GM23248 (cell line): ENCODE measurements around the gene BLTP2. TPM values are rescaled to one million over a fixed set of nuclear protein-coding genes. Genes with fewer than 3 reads are reported as not detected.

Source experiments
- DNase-seq: peaks from one replicate; pipeline ENCODE4 v3.0.0-alpha.2; 2015
- H2AFZ ChIP-seq: fragments of 200-600 bp; sonication (generic); 2 replicates; pipeline ENCODE4 v1.6.1; 2016; ENCODE audit warnings: antibody characterized with exemption
- H3F3A ChIP-seq: fragments of 200-600 bp; sonication (generic); 2 replicates; pipeline ENCODE4 v1.6.1; 2016; ENCODE audit warnings: mild to moderate bottlenecking, antibody characterized with exemption, mixed run types; ENCODE audit not compliant: insufficient read depth
- H3K27ac ChIP-seq: fragments of 200-600 bp; sonication (generic); 2 replicates; pipeline ENCODE4 v1.5.1; 2016; ENCODE audit warnings: mild to moderate bottlenecking
- H3K27me3 ChIP-seq: fragments of 200-600 bp; sonication (generic); replicated peaks from 2 replicates; pipeline ENCODE4 v1.6.1; 2016; ENCODE audit warnings: mild to moderate bottlenecking; ENCODE audit not compliant: insufficient read depth
- H3K36me3 ChIP-seq: fragments of 200-600 bp; sonication (generic); 2 replicates; pipeline ENCODE4 v1.6.1; 2016; ENCODE audit warnings: low read depth, mild to moderate bottlenecking
- H3K4me1 ChIP-seq: fragments of 200-600 bp; sonication (generic); 2 replicates; pipeline ENCODE4 v1.6.1; 2016; ENCODE audit warnings: mild to moderate bottlenecking; ENCODE audit not compliant: insufficient read depth
- H3K4me2 ChIP-seq: fragments of 200-600 bp; sonication (generic); one replicate; pipeline ENCODE4 v1.6.1; 2016; ENCODE audit warnings: mild to moderate bottlenecking; ENCODE audit not compliant: unreplicated experiment
- H3K4me3 ChIP-seq: fragments of 200-600 bp; sonication (generic); 2 replicates; pipeline ENCODE4 v1.5.1; 2016; ENCODE audit warnings: mild to moderate bottlenecking
- H3K79me2 ChIP-seq: fragments of 200-600 bp; sonication (generic); 2 replicates; pipeline ENCODE4 v1.6.1; 2016; ENCODE audit warnings: mild to moderate bottlenecking; ENCODE audit not compliant: insufficient read depth
- H3K9ac ChIP-seq: fragments of 200-600 bp; sonication (generic); 2 replicates; pipeline ENCODE4 v1.6.1; 2016; ENCODE audit warnings: mild to moderate bottlenecking
- H3K9me2 ChIP-seq: fragments of 200-600 bp; sonication (generic); 2 replicates; pipeline ENCODE4 v1.6.1; 2016; ENCODE audit warnings: mixed run types, mild to moderate bottlenecking, moderate library complexity; ENCODE audit not compliant: insufficient read depth
- H3K9me3 ChIP-seq: fragments of 200-600 bp; sonication (generic); one replicate; pipeline ENCODE4 v1.6.1; 2017; ENCODE audit warnings: low read depth
- H4K20me1 ChIP-seq: fragments of 200-600 bp; sonication (generic); 2 replicates; pipeline ENCODE4 v1.6.0; 2016; ENCODE audit not compliant: insufficient read depth
- EZH2 ChIP-seq: fragments of 200-600 bp; sonication (generic); IDR thresholded peaks from 2 replicates; pipeline ENCODE4 v1.6.1; 2018; ENCODE audit warnings: antibody characterized with exemption, mild to moderate bottlenecking; ENCODE audit not compliant: insufficient read depth, poor library complexity, severe bottlenecking
- EZH2phosphoT487 ChIP-seq: fragments of 200-600 bp; sonication (generic); IDR thresholded peaks from 2 replicates; pipeline ENCODE4 v1.6.1; 2018; ENCODE audit warnings: antibody characterized with exemption, moderate library complexity, mild to moderate bottlenecking, low read depth; ENCODE audit not compliant: insufficient read depth
- WGBS, 2 experiments: methylation state at CpG; one replicate each; pipeline ENCODE4 v1.1.6; 2015 to 2017; ENCODE audit warnings: low lambda C conversion rate in 2 of 2, low coverage in 1 of 2; ENCODE audit errors: missing lambda C conversion rate in 2 of 2; 5-methylcytosine and 5-hydroxymethylcytosine counted together
- in situ Hi-C: fragments of 300-500 bp; cut with MboI; formaldehyde crosslinking; loops from 2 replicates; pipeline ENCODE4 v1.15.0; 2020
- polyA plus RNA-seq: library from polyadenylated mRNA; unstranded; fragments of >200 nt; fragmentation: Nextera tagmentation; extraction: Ambion mirVana; gene quantifications from 2 replicates; pipeline ENCODE4 v1.2.1, GENCODE V29; 2016
- total RNA-seq: library from RNA; depleted of rRNA; stranded (reverse); fragments of >200 nt; shearing (Covaris generic); gene quantifications from 2 replicates; pipeline ENCODE4 v1.2.3, GENCODE V29; 2014

Gene BLTP2
- total and polyA plus RNA-seq, 2 experiments from 2014 or later = 49.8 to 145 TPM

GRCh38 chr17:28675490-28675889 lies 30.5 kb upstream of the BLTP2 start:
- no peak overlapping the region for H3K27ac ChIP-seq
- H3K9ac ChIP-seq = no peak overlapping the region
- no peak overlapping the region for H3K4me3 ChIP-seq
- H3K4me1 ChIP-seq = no peaks in the 10 kb centered on the region
- no peaks in the 10 kb centered on the region for H3K9me2 ChIP-seq
- DNase-seq = peak; percentile 24
- no peak overlapping the region for H3K4me2 ChIP-seq
- WGBS, 2 experiments = 69 to 74% methylated on average over 3 of the region's 3 CpGs
- no peaks in the 10 kb centered on the region for H4K20me1 ChIP-seq
- H3K9me3 ChIP-seq = no peaks in the 10 kb centered on the region
- H3K79me2 ChIP-seq = peaks cover 35% of the 10 kb centered on the region
- in situ Hi-C loops = no loop called here
- no peak overlapping the region for H2AFZ ChIP-seq
- no peak for TF ChIP-seq EZH2phosphoT487
- no peak for TF ChIP-seq EZH2
- no peaks in the 10 kb centered on the region for H3F3A ChIP-seq
- peaks cover 82% of the 10 kb centered on the region for H3K36me3 ChIP-seq
- no peaks in the 10 kb centered on the region for H3K27me3 ChIP-seq

- H3K9me3 ChIP-seq = no peaks in the 10 kb centered on the region
- no peaks in the 10 kb centered on the region for H3K9me2 ChIP-seq
- no peaks in the 10 kb centered on the region for H3K27me3 ChIP-seq
- DNase-seq = no peak
- peaks cover 7% of the 10 kb centered on the region; the same call in 1 of the 2 replicates for H4K20me1 ChIP-seq
- H2AFZ ChIP-seq = no peak overlapping the region
- no peak overlapping the region for H3K9ac ChIP-seq
- no peak overlapping the region for H3K4me2 ChIP-seq
- H3K4me1 ChIP-seq = no peaks in the 10 kb centered on the region
- in situ Hi-C loops = no loop called here
- H3K36me3 ChIP-seq = peaks cover 53% of the 10 kb centered on the region
- H3K27ac ChIP-seq = no peak overlapping the region
- TF ChIP-seq EZH2phosphoT487 (no peak), EZH2 (no peak)
- H3F3A ChIP-seq = 0 out of 2 replicates have a peak, but pooled peaks cover 5% of the 10 kb centered on the region
- no peak overlapping the region for H3K4me3 ChIP-seq
- peaks cover 82% of the 10 kb centered on the region for H3K79me2 ChIP-seq
- 96 to 100% methylated on average over 1 of the region's 1 CpG for WGBS, 2 experiments
Measured at GRCh38 chr17:28669918-28670317, 25.0 kb upstream of the BLTP2 start.

DNA sequence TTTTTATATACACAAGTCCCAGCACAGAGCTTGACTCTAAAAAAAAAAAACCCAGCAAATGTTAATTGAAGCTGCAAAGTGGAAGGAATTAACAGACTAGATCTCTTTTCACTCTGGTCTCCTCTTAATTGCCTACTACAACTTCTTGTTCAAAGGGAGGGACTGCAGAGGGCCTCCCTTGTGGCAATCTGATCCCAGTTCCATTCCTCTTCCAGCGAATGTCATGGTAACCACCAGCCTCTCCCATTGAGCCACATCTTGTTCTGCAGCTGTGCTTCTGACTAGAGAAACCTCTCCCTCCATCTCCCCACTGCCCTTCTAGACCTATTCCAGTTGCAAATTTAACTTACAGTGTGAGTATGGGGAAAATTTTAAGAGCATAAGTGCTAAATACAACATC lies 22.9 kb upstream of the BLTP2 start:
- Histone ChIP-seq H3K79me2 (peaks cover 97% of the 10 kb centered on the region), H3K9me2 (no peaks in the 10 kb centered on the region), H3F3A (0 out of 2 replicates have a peak, but pooled peaks cover 5% of the 10 kb centered on the region), H3K4me3 (no peak overlapping the region), H2AFZ (no peak overlapping the region), H3K27ac (no peak overlapping the region), H3K36me3 (peaks cover 33% of the 10 kb centered on the region), H4K20me1 (peaks cover 7% of the 10 kb centered on the region; the same call in 1 of the 2 replicates), H3K4me2 (no peak overlapping the region), H3K4me1 (peaks cover 14% of the 10 kb centered on the region), H3K27me3 (no peaks in the 10 kb centered on the region), H3K9me3 (no peaks in the 10 kb centered on the region), H3K9ac (0 out of 2 replicates have a peak overlapping the region, but pooled peaks have one; percentile 3)
- no peak for DNase-seq
- in situ Hi-C loops = no loop called here
- TF ChIP-seq EZH2 (no peak), EZH2phosphoT487 (no peak)
- WGBS, 2 experiments = 54 to 69% methylated on average over 1 of the region's 1 CpG

- no peak overlapping the region for H2AFZ ChIP-seq
- peaks cover 99% of the 10 kb centered on the region for H3K79me2 ChIP-seq
- no peaks in the 10 kb centered on the region for H3K9me3 ChIP-seq
- in situ Hi-C loops = no loop called here
- H3K4me1 ChIP-seq = peaks cover 16% of the 10 kb centered on the region
- H3F3A ChIP-seq = 0 out of 2 replicates have a peak, but pooled peaks cover 9% of the 10 kb centered on the region
- H4K20me1 ChIP-seq = peaks cover 7% of the 10 kb centered on the region; the same call in 1 of the 2 replicates
- no peak overlapping the region for H3K27ac ChIP-seq
- DNase-seq = no peak
- H3K4me2 ChIP-seq = no peak overlapping the region
- H3K9me2 ChIP-seq = no peaks in the 10 kb centered on the region
- peaks cover 15% of the 10 kb centered on the region for H3K36me3 ChIP-seq
- H3K27me3 ChIP-seq = no peaks in the 10 kb centered on the region
- TF ChIP-seq EZH2phosphoT487 = no peak
- TF ChIP-seq EZH2 = no peak
- no peak overlapping the region for H3K4me3 ChIP-seq
- WGBS, 2 experiments = 82 to 92% methylated on average over 2 of the region's 2 CpGs
- H3K9ac ChIP-seq = no peak overlapping the region
Measured at GRCh38 chr17:28665994-28666393, 21.0 kb upstream of the BLTP2 start.
